ENCODE results near the gene MROH7.

MROH7 gene

DNA sequence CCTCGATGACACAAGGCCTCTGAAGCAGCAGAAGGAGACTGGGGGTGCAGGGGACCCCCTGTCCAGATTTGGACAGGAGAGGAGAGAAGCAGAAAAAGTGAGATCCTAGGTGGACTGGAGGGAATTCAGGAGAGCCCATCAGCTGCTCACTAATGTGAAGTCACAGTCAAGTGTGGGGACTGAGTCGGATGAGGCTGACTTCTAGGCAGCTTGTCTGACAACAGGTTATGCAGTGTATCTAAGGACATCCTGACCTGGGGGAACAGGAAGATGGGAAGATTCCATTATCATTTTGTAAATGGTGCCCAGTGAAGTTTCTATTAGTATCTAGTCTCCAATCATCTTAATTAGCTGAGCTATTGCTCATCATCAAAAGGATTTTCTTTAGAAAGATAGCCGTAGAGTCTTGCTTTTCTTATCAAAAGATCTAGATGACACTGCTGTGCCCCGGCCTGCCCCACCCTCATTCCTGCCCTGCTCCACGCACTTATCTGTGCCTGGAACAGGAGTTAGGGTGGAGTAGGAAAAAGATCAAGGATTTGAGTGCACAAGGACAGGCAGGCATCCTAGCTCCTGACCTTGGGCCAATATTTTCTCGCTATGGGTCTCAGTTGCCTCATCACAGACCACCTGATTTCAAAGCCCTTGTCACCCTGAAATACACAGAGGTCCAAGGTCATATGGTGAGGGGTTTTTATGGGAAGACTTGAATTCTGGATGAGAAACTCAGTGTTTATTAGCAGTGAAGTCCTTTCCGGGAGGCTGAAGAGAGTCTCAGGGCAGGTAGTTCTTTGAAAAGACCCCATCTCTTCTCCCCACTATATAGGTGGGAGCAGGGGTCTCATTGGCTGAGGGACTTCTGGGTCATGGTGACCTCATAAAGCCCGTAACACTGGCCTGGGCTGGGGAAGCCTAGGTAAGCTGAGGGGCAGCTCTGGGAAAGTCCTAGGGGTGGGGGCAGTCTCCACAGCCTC lies at the start of gene MROH7:
MROH7 (plus strand) TSS at position 924 of the 974 bp plus-strand sequence. CDS start 11,141 bp downstream, outside the sequence.
- DNase-seq (ENCODE audit: low read depth, low spot score), result no peak

DNA sequence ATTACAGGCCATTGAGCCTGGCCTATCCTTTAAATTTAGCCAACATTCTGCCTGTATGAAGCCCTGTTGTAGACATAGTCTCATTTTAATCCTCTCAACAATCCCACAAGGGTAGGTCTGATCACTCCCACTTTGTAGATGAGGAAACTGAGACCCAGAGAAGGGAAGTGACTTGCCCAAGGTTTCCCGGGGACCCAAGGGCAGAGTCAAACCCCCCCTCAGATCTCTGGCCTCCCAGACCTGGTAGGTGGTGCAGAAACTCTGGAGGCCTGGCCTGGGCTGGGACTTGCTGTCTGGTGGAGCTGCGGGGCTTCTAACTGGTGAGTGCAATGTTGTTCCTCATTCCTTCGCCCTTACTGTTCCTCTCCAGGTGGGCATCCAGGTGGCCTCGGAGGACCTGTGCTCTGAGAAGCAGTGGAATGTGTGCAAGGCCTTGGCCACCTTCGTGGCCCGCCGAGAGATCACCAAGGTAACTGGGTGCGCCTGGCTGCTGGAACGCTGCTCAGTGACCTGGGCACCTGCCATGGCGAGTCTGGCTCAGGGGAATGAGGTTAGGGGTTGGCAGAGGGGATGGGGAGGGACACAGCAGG lies 47.9 kb upstream of the MROH7 start:
- DNase-seq (ENCODE audit: low read depth, low spot score), result no peak

DNA sequence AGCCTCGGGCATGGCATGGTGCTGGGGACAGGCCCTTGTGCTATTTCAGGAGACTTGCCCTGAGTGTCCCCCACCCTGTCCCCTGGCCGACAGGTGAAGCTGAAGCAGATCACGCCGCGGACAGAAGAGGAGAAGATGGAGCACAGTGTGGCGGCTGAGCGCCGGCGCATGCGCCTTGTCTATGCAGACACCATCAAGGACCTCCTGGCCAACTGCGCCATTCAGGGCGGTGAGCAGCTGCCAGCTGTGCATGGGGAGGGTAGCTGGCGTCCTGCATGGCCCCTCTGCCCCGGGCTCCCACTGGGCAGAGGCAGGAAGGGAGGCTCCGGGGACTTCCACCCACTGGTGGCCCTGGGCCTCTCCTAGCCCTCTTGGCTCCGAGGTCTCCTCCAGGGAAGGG lies 47.1 kb upstream of the MROH7 start:
- DNase-seq (ENCODE audit: low read depth, low spot score), result no peak

DNA sequence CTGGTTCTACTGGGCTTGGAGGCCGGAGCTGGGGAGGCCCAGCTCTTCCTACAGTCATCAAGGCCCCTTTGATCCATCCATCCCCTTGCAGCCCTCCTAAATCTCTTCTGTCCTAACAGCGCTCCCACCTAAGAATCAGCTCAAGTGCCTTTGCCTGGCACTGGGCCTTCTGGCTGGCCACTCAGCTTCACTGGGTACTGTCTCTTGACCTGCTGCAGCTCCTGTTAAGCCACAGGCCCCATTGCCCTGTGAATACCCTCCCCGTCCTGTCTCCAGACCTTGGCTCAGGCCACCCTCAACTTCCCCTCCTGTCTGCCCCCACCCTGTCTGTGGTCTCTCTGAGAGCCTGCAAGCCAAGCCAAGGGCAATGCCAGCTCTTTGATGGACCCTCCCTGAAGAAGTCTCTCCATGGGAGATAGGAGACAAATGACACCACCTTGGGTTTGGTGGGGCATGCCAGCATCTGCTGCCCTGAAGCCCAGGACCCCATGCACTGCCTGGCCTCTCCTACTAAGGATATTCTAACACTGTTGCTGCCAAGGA lies 45.6 kb upstream of the MROH7 start:
- DNase-seq (ENCODE audit: low read depth, low spot score), result no peak

DNA sequence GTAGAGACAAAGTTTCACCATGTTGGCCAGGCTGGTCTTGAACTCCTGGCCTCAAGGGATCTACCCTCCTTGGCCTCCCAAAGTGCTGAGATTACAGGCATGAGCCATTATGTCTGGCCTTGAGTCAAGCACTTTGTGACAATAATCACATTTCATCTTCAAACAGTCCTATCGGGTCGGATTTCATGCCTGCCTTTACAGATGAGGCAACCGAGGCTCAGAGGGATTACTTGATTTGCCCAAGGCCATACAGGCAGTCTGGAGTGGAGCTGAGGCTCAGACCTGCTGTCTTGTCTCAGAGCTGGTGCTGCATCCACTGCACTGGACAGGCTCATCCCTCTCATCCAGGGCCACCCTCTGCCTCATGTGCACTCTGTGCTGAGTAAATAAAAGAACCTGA lies 44.8 kb upstream of the MROH7 start:
- DNase-seq (ENCODE audit: low read depth, low spot score), result no peak

DNA sequence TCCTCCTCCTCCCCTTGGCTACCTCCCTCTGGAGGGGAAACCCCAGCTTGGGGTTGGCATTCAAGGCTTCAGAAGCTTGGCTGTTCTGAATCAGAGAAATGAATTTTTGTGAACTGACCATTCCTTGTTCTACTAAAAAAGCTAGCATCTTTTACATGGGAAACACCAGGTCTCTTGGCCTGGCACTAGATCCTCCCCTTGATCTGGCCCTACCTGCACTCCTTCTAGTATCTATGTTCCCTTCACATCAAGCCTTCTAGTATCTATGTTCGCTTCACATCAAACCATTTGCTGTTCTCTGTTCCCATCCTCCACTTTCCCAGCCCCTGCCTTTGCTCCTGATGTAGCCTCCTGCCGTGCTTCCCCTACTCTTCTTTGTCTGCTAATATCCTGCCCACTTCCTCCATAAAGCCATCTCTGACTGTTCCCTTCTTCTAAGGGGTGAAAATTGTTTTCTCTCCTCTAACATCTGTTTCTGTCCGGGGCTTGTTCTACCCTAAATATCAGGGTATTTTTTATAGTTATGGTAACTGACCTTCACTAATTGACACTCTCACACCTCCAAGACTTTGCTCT lies 44.0 kb upstream of the MROH7 start:
- no peak for DNase-seq (ENCODE audit: low read depth, low spot score)

DNA sequence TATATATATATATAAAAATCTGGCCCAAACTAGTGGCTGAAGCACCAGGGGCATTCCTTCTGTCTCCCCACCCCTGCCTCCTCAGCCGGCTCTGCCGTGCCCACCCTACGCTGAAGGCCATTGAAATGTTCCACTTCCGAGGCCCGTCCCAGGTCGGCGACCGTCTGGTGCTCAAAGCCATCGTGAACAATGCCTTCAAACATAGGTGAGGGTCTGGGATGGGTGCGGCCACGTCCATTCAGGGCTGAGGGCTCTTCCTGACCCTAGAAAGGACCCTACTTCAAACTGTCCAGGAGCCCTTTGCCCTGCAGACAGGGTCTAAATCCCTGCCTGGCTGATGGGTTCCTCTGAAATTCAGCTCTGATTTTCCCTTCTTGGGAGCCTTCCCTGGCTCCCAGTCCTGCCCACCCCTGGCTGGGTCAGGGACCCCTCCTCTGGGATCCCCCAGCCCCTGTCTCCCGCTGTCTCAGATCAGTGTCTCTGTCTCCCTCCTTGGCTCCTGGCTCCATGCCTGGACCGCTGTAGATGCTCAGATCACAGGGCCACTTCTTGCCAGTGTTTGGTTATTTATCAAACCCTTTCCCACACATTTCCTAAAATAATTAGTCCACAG lies 42.3 kb upstream of the MROH7 start:
- no peak for DNase-seq (ENCODE audit: low read depth, low spot score)

DNA sequence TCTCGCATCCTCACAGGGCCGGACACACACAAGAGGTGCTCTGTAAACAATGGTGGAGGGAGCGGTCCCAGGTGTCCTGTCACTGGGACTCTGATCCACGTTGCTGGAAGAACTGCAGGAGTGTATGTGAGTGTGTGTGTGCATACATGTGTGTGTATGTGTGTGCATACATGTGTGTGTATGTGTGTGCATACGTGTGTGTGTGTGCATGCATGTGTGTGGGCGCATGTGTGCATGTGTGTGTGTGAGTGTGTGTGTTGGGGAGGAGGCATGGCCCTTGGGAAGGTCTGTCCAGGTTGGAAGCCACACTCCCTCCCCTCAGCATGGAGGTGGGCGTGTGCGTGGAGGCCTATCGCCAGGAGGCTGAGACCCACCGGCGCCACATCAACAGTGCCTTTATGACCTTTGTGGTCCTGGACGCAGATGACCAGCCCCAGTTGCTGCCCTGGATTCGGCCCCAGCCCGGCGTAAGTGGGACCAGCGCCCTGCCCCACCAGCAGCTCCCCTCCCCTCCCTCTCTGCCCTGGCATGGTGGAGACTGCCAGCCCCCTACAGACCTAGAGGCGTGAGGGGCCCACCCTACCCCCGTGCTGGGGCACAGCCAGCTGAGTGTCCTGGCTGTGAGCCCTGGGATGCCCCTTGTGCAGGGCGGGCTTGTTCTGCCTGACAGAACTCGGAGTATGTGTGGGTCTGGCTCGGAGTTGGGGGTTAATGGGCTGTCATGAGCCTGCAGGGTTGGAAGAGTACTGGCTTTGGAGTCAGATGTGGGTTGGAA lies 40.5 kb upstream of the MROH7 start:
- no peak for DNase-seq (ENCODE audit: low read depth, low spot score)

DNA sequence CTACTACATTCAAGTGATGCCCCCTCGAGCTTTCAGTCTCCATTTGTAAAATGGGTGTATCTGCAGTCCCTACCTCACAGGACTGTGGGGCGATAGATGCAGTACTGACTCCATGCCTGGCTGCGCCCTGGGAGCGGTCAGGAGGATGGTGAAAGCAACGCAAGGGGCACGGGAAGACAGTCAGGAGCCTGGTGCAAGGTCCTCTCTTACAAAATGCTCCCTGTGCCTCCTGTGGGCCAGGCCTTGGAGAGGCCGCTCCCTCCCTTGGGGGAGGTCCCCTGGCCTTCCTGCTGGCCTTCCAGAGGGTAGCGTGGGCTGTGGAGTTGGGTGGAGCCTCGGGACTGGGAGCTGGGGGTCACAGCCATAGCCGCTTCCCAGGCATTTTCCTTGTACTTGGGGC lies 39.9 kb upstream of the MROH7 start:
- DNase-seq (ENCODE audit: low read depth, low spot score), result no peak

DNA sequence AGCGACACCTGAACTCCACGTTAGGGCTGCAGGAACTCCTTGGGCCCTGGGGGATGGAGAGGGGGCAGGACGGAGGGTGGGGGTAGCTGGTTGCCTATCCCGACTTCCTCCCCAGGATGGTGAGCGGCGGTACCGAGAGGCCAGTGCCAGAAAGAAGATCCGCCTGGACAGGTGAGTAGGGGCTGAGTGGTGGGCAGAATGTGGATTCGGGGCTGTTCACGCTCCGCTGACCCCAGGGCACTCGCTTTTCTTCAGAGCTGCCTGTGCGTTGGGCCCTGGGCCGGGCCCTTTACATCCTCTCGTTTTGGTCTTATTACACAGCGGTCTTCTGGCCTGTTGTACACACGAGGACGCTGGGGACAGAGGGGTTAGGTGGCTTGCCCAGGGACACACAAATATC lies 39.0 kb upstream of the MROH7 start:
- DNase-seq (ENCODE audit: low read depth, low spot score), result no peak

DNA sequence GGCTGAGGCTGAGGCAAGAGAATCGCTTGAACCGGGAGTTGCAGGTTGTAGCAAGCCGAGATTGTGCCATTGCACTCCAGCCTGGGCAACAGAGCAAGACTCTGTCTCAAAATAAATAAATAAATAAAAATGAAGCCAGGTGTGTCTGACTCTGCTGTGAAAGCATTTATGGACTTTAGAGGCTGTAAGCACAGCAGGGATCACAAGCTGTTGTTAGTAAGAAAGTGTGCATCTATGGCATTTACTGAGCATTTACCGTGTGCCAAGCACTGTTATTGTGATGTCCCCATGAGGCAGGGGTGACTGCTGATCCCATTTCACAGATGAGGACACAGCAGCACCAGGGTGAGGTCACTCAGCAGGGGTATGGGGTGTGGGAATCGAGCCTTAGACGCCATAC lies 38.3 kb upstream of the MROH7 start:
- DNase-seq (ENCODE audit: low read depth, low spot score), result no peak

DNA sequence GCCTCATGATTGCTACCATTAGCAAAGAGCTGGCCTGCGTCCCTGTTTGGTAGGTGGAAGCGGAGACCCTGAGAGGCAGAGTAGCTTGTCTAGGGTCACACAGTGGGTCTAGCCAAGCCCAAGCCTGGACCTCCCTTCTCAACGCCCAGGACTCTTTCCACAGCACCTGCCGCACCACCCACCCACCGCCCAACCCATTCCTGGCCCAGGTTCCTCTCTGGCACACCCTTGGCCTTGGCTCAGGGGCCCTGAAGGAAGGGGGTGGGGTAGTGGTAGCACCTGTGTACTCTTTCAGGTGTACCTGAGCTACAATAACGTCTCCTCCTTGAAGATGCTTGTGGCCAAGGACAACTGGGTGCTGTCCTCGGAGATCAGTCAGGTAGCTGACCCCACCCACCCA lies 37.5 kb upstream of the MROH7 start:
- DNase-seq (ENCODE audit: low read depth, low spot score), result no peak

DNA sequence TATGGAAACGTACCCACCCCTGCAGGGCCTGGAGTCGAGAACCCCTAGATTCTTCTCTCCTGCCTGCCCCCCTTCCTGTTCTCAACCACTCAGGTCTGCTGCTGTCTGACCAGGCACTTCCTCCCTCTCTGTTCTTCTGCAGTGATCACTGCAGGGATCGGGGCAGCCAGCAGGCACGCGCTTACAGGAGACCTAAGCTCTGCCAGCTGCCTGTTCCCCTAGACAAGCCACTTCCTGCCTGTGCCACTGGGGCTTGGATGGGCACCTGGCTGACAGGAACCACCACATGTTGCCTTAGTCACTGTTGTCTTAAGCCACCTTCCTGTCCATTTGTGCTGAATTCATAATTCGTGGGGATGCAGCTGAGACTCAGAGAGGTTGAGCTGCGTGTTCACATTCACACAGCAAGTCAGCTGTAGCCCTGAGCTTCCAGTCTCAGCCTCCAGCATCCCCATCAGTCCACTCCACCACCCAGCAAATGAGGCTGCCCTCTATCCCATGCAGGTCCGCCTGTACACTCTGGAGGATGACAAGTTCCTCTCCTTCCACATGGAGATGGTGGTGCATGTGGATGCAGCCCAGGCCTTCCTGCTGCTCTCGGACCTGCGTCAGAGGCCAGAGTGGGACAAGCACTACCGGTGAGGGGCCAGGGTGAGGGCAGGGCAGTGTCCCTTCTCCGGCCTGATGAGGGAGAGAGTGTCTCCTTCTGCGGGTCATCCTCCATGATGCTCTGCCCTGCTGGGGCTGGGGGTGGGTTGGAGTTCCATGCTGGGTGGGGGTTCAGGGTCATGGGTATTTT lies 36.8 kb upstream of the MROH7 start:
- DNase-seq (ENCODE audit: low read depth, low spot score), result no peak

DNA sequence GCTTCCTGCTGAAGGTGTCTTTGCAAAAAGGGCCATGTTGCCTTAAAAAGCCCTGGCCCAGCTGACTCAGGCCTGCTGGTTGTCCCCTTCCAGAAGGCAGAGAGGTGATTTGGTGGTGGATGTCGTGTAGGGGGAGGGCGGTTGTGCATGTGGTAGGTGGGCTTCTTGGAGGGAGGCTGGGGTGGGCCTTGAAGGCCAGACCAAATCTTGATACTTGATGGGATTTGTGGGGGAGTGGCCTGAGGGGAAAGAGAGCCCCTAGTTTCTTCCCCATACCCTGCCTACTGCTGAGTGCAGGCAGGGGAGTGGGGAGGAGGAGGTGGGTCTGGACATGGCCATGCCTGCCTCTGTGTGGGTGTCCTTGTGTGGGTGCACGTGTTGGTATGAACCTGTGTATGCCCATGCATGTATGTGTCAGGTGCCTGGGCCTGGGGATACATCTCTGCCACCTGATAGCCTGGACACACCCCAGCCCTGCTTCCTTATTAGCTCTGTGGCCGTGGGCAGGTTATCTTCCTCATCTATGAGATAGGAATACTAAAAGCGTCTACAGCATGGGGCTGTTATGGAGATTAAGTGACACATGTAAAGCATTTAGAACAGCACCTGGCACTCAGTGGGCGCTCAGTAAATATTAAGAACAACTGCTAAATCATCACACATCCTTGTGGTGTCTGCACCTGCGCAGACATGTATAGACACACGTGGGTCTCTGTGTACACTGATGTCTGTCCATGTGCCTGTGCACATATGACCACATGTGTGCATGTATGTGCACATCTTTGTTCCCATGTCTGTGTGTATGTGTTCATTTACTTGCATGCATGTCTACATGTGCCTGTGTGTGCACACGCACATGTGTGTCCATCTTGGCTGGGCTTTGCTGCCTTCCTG lies 35.2 kb upstream of the MROH7 start:
- DNase-seq (ENCODE audit: low read depth, low spot score), result no peak

DNA sequence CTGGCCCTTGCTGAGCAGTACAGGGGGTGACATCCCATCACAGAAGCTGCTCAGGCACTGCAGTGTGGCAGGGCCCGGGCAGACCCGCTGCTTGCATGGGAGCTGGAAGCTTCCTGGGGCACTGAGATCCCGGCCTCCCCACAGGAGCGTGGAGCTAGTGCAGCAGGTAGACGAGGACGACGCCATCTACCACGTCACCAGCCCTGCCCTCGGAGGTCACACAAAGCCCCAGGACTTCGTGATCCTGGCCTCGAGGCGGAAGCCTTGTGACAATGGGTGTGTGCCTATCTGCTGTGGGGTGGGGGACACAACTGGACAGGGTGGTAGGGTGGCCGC lies 34.6 kb upstream of the MROH7 start:
- no peak for DNase-seq (ENCODE audit: low read depth, low spot score)

DNA sequence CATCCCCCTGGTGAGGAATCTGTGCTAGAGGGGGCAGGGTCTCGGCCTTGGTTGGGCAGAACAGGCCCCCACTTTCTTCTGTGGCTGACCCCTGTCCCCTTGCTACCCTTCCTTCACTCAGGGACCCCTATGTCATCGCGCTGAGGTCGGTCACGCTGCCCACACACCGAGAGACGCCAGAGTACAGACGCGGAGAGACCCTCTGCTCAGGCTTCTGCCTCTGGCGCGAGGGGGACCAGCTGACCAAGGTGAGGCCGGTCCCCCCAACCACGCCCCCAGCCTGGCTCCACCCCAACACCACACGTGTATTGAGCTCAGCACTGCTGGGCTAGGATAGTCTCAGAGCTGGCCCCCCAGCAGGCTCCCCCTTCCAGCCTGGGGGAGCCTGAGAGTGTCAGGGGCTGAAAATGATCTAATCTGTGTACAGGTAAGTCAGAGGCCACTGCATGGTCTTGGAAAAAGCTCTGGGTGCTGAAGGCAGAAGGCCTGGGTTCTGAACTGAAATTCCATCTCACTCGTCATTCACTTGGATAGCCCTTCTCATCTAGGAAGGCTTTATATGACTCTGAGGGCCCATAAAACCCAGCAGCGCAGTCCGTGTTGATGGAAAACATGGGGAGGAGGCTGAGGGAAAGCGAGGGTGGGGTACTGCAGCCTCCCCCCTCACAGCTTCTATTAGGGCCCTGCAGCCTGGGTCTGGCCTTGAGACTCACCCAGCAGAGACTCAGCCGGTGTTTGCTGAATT lies 33.6 kb upstream of the MROH7 start:
- no peak for DNase-seq (ENCODE audit: low read depth, low spot score)

DNA sequence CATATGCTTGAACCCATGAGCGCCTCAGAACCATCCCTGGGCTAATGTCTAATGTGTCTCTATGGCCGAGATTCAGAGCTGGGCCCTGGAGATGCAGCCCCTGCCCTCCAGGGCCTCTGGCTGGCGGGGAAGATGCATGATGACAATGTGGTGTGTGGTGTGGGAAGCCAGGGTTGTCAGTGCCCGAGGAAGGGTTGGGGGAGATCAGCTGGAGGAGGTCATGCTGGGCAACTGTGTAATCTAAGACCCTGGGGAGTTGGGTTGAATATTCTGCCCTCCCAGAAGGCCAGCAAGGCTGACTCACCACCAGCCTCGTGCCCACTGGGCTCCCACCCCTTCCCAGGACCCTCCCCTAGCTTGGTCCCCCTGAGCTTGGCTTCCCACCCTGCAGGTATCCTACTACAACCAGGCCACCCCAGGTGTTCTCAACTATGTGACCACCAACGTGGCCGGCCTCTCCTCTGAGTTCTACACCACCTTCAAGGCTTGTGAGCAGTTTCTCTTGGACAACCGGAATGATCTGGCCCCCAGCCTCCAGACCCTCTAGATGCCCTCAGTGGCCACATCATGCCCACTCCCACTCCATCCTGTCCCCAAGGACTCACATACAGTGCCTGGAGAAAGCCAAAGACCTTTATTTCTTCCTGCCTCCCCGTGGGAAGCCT lies 32.9 kb upstream of the MROH7 start:
- no peak for DNase-seq (ENCODE audit: low read depth, low spot score)

DNA sequence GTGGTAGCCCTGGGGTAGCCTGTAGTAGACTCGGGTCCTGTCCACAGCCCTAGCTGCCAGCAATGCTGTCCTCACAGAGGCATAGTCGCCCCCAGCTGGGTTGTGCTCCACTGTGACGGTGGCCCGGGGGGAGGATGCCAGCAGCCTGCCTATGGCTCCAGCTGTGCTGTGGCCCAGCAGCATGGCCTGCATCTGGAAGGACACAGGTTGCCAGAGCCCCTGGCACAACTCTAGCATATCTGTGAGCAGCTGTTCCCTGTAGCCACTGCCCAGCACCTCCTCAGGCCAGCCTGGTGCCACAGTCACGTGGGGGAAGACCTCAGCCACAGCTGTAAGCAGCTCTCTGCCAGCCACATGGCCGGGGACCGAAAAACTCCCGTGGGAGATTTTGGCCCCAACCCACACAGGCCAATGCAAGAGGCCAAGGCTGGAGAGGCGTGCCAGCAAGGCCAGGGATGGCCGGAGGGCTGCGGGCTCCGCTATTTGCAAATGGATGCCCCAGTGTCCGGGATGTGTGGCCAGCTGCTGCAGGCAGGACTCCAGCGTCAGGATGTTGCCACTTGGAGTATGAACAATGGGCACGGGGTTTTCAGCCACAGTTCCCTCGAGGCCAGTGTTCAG lies 32.2 kb upstream of the MROH7 start:
- DNase-seq (ENCODE audit: low read depth, low spot score), result no peak
